ENCODE data around the gene NOP9.

The NOP9 gene

DNA sequence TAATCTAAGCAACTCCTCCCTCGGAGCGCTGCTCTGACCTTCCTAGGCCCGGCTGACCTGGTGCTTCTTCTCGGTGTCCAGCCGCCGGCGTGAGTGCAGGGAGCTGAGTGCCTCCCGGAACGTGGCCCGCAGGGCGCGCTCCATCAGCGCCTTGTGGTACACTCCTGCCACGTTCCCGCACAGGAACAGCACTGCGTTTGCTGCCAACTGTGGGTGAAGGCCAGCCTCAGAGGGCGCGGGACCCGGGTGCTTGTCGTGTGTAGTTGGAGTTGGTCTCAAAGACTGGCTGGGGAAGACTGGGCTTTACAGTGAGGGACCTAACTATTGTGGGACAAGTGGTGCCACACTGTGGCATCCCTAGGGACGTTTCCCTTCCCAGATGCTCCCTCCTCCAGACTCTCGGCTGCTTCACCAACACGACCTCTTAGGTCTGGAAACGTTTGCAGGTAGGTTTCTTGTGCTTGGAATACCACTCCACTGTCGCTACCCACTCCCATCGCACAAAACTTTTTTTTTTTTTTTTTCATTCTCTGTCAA, 32.1 kb downstream of the NOP9 start:
- Histone ChIP-seq H4K20me1 (ENCODE audit: insufficient read depth, low read length) (peaks cover 23% of the 10 kb centered on the region), H3K79me2 (ENCODE audit: insufficient read depth, low read length) (no peaks in the 10 kb centered on the region), H3K27me3 (ENCODE audit: insufficient read depth, low read length, poor library complexity) (peaks cover 9% of the 10 kb centered on the region), H3K27ac (ENCODE audit: low read length) (no peak overlapping the region), H3K4me3 (ENCODE audit: low read depth in 1 of 2, low read length in 2 of 2) (no peak overlapping the region), H3K9ac (ENCODE audit: low read depth, low read length) (no peak overlapping the region), H3K4me2 (ENCODE audit: insufficient read depth, low read length) (peak overlapping the region; percentile 45), H3K9me3 (ENCODE audit: insufficient read depth, low read length, severe bottlenecking) (no peaks in the 10 kb centered on the region), H2AFZ (ENCODE audit: low read depth, low read length) (no peak overlapping the region), H3K4me1 (ENCODE audit: insufficient read depth, low read length) (peaks cover 25% of the 10 kb centered on the region), H3K36me3 (ENCODE audit: insufficient read depth, low read length) (no peaks in the 10 kb centered on the region)
- no peak; the same call in 2 of the 3 replicates for ATAC-seq (ENCODE audit: insufficient read depth, low read depth)
- TF ChIP-seq EZH2 (IDR thresholded peaks at IDR 0.05; ENCODE audit: borderline replicate concordance, low read depth, low read length, severe bottlenecking): no peak
- TF ChIP-seq, protein P1, sequence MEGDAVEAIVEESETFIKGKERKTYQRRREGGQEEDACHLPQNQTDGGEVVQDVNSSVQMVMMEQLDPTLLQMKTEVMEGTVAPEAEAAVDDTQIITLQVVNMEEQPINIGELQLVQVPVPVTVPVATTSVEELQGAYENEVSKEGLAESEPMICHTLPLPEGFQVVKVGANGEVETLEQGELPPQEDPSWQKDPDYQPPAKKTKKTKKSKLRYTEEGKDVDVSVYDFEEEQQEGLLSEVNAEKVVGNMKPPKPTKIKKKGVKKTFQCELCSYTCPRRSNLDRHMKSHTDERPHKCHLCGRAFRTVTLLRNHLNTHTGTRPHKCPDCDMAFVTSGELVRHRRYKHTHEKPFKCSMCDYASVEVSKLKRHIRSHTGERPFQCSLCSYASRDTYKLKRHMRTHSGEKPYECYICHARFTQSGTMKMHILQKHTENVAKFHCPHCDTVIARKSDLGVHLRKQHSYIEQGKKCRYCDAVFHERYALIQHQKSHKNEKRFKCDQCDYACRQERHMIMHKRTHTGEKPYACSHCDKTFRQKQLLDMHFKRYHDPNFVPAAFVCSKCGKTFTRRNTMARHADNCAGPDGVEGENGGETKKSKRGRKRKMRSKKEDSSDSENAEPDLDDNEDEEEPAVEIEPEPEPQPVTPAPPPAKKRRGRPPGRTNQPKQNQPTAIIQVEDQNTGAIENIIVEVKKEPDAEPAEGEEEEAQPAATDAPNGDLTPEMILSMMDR (IDR thresholded peaks at IDR 0.05; ENCODE audit: borderline replicate concordance, extremely low read depth, low read length, poor library complexity, severe bottlenecking): no peak
- no peak for DNase-seq

DNA sequence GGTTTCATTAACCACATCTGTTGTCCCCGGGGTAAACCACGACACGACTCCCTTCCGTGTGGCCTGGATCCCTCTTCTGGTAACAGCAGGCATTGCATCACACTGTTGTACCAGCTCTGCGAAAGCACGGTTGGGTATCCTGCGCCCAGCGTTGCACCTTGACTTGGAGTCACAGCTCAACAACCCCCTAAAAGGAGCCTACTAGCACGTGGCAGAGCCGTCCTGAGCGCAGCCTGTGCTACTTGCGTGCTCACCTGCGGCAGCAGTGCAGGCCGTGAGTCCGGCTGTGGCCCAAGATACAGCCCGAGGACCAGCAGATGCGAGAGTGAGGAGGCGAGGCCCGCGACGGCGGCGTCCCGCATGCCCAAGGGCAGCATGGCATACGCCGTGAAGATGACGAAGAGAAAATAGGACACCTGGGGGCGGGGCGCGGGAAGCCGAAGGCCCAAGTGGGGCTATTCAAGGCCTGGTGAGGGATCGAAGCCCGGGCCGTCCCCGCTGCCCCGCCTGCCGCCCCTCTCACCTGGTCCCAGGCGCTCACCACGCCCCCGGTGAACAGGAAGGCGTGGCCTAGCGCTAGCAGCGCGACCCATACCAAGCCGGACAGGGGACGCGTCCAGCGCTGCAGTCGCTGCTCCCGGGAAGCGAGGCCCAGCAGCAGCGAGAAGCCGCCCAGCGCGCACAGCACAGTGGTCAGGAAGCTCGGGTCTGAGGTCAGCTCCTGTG, 32.8 kb downstream of the NOP9 start:
- Histone ChIP-seq H3K4me1 (ENCODE audit: insufficient read depth, low read length) (peaks cover 20% of the 10 kb centered on the region), H3K4me2 (ENCODE audit: insufficient read depth, low read length) (peak overlapping the region; percentile 45), H3K36me3 (ENCODE audit: insufficient read depth, low read length) (no peaks in the 10 kb centered on the region), H3K27me3 (ENCODE audit: insufficient read depth, low read length, poor library complexity) (peaks cover 9% of the 10 kb centered on the region), H3K9me3 (ENCODE audit: insufficient read depth, low read length, severe bottlenecking) (no peaks in the 10 kb centered on the region), H3K4me3 (ENCODE audit: low read depth in 1 of 2, low read length in 2 of 2) (no peak overlapping the region), H2AFZ (ENCODE audit: low read depth, low read length) (no peak overlapping the region), H4K20me1 (ENCODE audit: insufficient read depth, low read length) (peaks cover 23% of the 10 kb centered on the region), H3K27ac (ENCODE audit: low read length) (no peak overlapping the region), H3K79me2 (ENCODE audit: insufficient read depth, low read length) (no peaks in the 10 kb centered on the region), H3K9ac (ENCODE audit: low read depth, low read length) (no peak overlapping the region)
- no peak for TF ChIP-seq EZH2 (IDR thresholded peaks at IDR 0.05; ENCODE audit: borderline replicate concordance, low read depth, low read length, severe bottlenecking)
- TF ChIP-seq, protein P1 (IDR thresholded peaks at IDR 0.05; ENCODE audit: borderline replicate concordance, extremely low read depth, low read length, poor library complexity, severe bottlenecking): peak; percentile 88
- ATAC-seq (ENCODE audit: insufficient read depth, low read depth) (peak; percentile 94), DNase-seq (peak; percentile 90)

DNA sequence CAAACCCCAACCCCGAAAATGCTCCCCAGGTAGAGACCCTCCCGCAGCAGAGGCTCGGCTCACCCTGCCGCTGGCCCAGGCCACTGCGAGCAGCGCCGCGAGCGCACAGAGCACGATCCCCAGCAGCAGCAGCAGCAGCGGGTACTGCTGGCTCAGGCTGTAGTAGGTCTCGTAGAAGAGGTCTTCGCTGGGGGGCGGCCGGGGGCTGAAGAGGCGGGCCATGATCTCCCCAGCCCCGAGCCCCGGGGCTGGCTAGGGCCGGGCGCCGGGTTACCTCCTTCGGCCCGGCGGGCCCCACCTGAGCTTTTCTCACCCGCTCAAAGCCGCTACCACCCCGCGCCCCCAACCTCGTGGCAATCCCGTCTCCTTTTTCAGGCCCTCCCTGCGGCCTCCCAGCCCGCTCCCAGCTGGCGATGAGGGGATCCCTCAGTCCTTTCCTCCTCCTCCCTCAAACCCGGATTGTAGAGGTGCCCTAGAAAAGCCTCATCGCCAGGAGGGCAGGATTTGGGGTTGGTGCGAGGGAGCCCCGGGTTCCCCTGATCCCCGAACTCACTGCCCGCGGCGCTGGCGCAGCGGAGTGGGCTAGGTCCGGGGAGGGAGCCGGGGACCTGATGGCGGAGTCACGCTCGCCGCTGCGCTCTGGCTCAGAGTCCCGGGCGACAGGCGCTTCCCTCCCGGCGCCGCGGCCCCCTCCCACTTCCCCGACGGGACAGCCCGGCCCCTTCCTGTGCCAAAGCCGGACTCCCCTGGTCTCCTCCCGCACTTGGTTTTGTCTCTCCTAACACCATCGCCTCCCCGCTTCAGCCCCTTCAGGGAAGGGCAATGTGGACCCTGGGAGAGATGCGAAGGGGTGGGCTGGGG, 35.0 kb downstream of the NOP9 start, which contains the start of gene ADCY4:
Gene ADCY4, minus strand, starts transcription at position 641 of the 861 bp plus-strand sequence. Its CDS starts 419 bp downstream, at position 222.
- Histone ChIP-seq H3K27me3 (ENCODE audit: insufficient read depth, low read length, poor library complexity) (peaks cover 10% of the 10 kb centered on the region), H3K4me2 (ENCODE audit: insufficient read depth, low read length) (peak within 1 kb of the TSS; percentile 57), H4K20me1 (ENCODE audit: insufficient read depth, low read length) (peaks cover 22% of the 10 kb centered on the region), H3K27ac (ENCODE audit: low read length) (no peak within 1 kb of the TSS), H3K9ac (ENCODE audit: low read depth, low read length) (peak within 1 kb of the TSS; percentile 23; the same call in 1 of the 2 replicates), H3K4me1 (ENCODE audit: insufficient read depth, low read length) (peaks cover 19% of the 10 kb centered on the region), H3K36me3 (ENCODE audit: insufficient read depth, low read length) (no peaks in the 10 kb centered on the region), H3K4me3 (ENCODE audit: low read depth in 1 of 2, low read length in 2 of 2) (peak within 1 kb of the TSS in 1 of 2 experiments; percentile 39; a peak in 2 of 4 replicates), H2AFZ (ENCODE audit: low read depth, low read length) (peak within 1 kb of the TSS; percentile 62; the same call in 1 of the 2 replicates), H3K9me3 (ENCODE audit: insufficient read depth, low read length, severe bottlenecking) (no peaks in the 10 kb centered on the region), H3K79me2 (ENCODE audit: insufficient read depth, low read length) (no peaks in the 10 kb centered on the region)
- no peak for DNase-seq
- no peak for TF ChIP-seq EZH2 (IDR thresholded peaks at IDR 0.05; ENCODE audit: borderline replicate concordance, low read depth, low read length, severe bottlenecking)
- TF ChIP-seq, protein P1 (IDR thresholded peaks at IDR 0.05; ENCODE audit: borderline replicate concordance, extremely low read depth, low read length, poor library complexity, severe bottlenecking): no peak
- ATAC-seq (ENCODE audit: insufficient read depth, low read depth): no peak
